Neural progenitor cell (in vitro differentiated cells): Measurements from ENCODE around the gene ZBTB20. TPM values are rescaled to one million over a fixed set of nuclear protein-coding genes. Genes with fewer than 3 reads are reported as not detected.

Experiments
- DNase-seq: peaks from one replicate; pipeline ENCODE4 v3.0.0-alpha.2; 2016; ENCODE audit warnings: low spot score
- H2AFZ ChIP-seq: fragments of 200-600 bp; sonication (generic); replicated peaks from 2 replicates; pipeline ENCODE4 v1.6.1; 2016; ENCODE audit warnings: antibody characterized with exemption
- H3F3A ChIP-seq: fragments of 200-600 bp; sonication (generic); 2 replicates; pipeline ENCODE4 v1.6.1; 2016; ENCODE audit warnings: antibody characterized with exemption, low read depth
- H3K27ac ChIP-seq: fragments of 200-600 bp; sonication (generic); 2 replicates; pipeline ENCODE4 v1.5.1; 2016; ENCODE audit warnings: mild to moderate bottlenecking
- H3K27me3 ChIP-seq: fragments of 200-600 bp; sonication (generic); 2 replicates; pipeline ENCODE4 v1.6.1; 2016; ENCODE audit warnings: mild to moderate bottlenecking, moderate library complexity
- H3K36me3 ChIP-seq: fragments of 200-600 bp; sonication (generic); 2 replicates; pipeline ENCODE4 v1.5.1; 2016
- H3K4me1 ChIP-seq: fragments of 200-600 bp; sonication (generic); 2 replicates; pipeline ENCODE4 v1.6.1; 2016; ENCODE audit warnings: mixed run types
- H3K4me2 ChIP-seq: fragments of 200-600 bp; sonication (generic); 2 replicates; pipeline ENCODE4 v1.6.1; 2016
- H3K4me3 ChIP-seq: fragments of 200-600 bp; sonication (generic); 2 replicates; pipeline ENCODE4 v1.5.1; 2016
- H3K79me2 ChIP-seq: fragments of 200-600 bp; sonication (generic); 2 replicates; pipeline ENCODE4 v1.6.1; 2016; ENCODE audit warnings: low read depth
- H3K9ac ChIP-seq: fragments of 200-600 bp; sonication (generic); 2 replicates; pipeline ENCODE4 v1.6.1; 2016
- H3K9me3 ChIP-seq: fragments of 200-600 bp; sonication (generic); 2 replicates; pipeline ENCODE4 v1.5.1; 2016; ENCODE audit warnings: low read depth
- H4K20me1 ChIP-seq: fragments of 200-600 bp; sonication (generic); 2 replicates; pipeline ENCODE4 v1.6.1; 2016; ENCODE audit warnings: low read depth
- H3K27ac Mint-ChIP-seq: 3 replicates; pipeline ENCODE4 v1.8.0; 2021; ENCODE audit warnings: mixed read lengths
- H3K27me3 Mint-ChIP-seq: 2 replicates; pipeline ENCODE4 v1.8.0; 2022; ENCODE audit warnings: low read depth, mild to moderate bottlenecking, inconsistent platforms, moderate library complexity, mixed read lengths; ENCODE audit not compliant: insufficient read depth
- H3K36me3 Mint-ChIP-seq: 3 replicates; pipeline ENCODE4 v1.8.0; 2021; ENCODE audit warnings: mixed read lengths
- H3K4me1 Mint-ChIP-seq: 3 replicates; pipeline ENCODE4 v1.8.0; 2021; ENCODE audit warnings: mixed read lengths
- H3K4me3 Mint-ChIP-seq: 3 replicates; pipeline ENCODE4 v1.8.0; 2021; ENCODE audit warnings: mild to moderate bottlenecking, moderate library complexity, mixed read lengths
- H3K9me3 Mint-ChIP-seq: 3 replicates; pipeline ENCODE4 v1.8.0; 2020; ENCODE audit warnings: mixed read lengths
- CTCF ChIP-seq: fragments of 200-600 bp; sonication (generic); IDR thresholded peaks from 2 replicates; pipeline ENCODE4 v1.5.1; 2017; ENCODE audit warnings: antibody characterized with exemption, mild to moderate bottlenecking
- EZH2 ChIP-seq: fragments of 200-600 bp; sonication (generic); IDR thresholded peaks from 2 replicates; pipeline ENCODE4 v1.6.1; 2017; ENCODE audit warnings: antibody characterized with exemption, mild to moderate bottlenecking, moderate library complexity
- EZH2phosphoT487 ChIP-seq: fragments of 200-600 bp; sonication (generic); IDR thresholded peaks from 2 replicates; pipeline ENCODE4 v1.6.1; 2017; ENCODE audit warnings: antibody characterized with exemption
- total RNA-seq: library from RNA; depleted of rRNA; stranded (reverse); fragments of >200 nt; gene quantifications from 2 replicates; pipeline ENCODE4 v1.2.3, GENCODE V29; 2015; ENCODE audit warnings: low replicate concordance

ZBTB20 gene
- total RNA-seq, 1 donor from 2014 or later = 1.9 TPM

- TF ChIP-seq CTCF = no peak
- no peak for TF ChIP-seq EZH2phosphoT487
- no peak for TF ChIP-seq EZH2
- Mint-ChIP-seq H3K27ac (no peak overlapping the region), H3K4me1 (peaks cover 4% of the 10 kb centered on the region), H3K27me3 (no peaks in the 10 kb centered on the region), H3K4me3 (no peak overlapping the region), H3K9me3 (peaks cover 6% of the 10 kb centered on the region), H3K36me3 (no peaks in the 10 kb centered on the region)
- H4K20me1 ChIP-seq = no peaks in the 10 kb centered on the region
- H3K27me3 ChIP-seq = no peaks in the 10 kb centered on the region
- H3K4me3 ChIP-seq = no peak overlapping the region
- no peak overlapping the region for H3K9ac ChIP-seq
- H3F3A ChIP-seq = no peaks in the 10 kb centered on the region
- H3K4me2 ChIP-seq = no peak overlapping the region
- no peaks in the 10 kb centered on the region for H3K36me3 ChIP-seq
- DNase-seq = no peak
- H3K27ac ChIP-seq = no peak overlapping the region
- H3K79me2 ChIP-seq = no peaks in the 10 kb centered on the region
- H2AFZ ChIP-seq = no peak overlapping the region
- no peaks in the 10 kb centered on the region for H3K9me3 ChIP-seq
- peaks cover 20% of the 10 kb centered on the region for H3K4me1 ChIP-seq
Observed at GRCh38 chr3:114538211-114538610, 608.9 kb downstream of the ZBTB20 start.

- DNase-seq = no peak
- H3K27me3 ChIP-seq = no peaks in the 10 kb centered on the region
- no peaks in the 10 kb centered on the region for H3K9me3 ChIP-seq
- H3K4me3 ChIP-seq = no peak overlapping the region
- no peaks in the 10 kb centered on the region for H3K79me2 ChIP-seq
- H3K36me3 Mint-ChIP-seq = no peaks in the 10 kb centered on the region
- H3K36me3 ChIP-seq = no peaks in the 10 kb centered on the region
- H3K4me1 Mint-ChIP-seq = peaks cover 2% of the 10 kb centered on the region
- H3K4me1 ChIP-seq = no peaks in the 10 kb centered on the region
- no peak overlapping the region for H3K9ac ChIP-seq
- H3F3A ChIP-seq = no peaks in the 10 kb centered on the region
- peaks cover 7% of the 10 kb centered on the region for H3K9me3 Mint-ChIP-seq
- H3K27me3 Mint-ChIP-seq = peaks cover 3% of the 10 kb centered on the region
- no peak overlapping the region for H3K4me3 Mint-ChIP-seq
- no peaks in the 10 kb centered on the region for H4K20me1 ChIP-seq
- TF ChIP-seq EZH2phosphoT487 = no peak
- TF ChIP-seq EZH2 = no peak
- no peak for TF ChIP-seq CTCF
- H3K4me2 ChIP-seq = no peak overlapping the region
- H2AFZ ChIP-seq = no peak overlapping the region
- H3K27ac ChIP-seq = no peak overlapping the region
- no peak overlapping the region for H3K27ac Mint-ChIP-seq
Observed at GRCh38 chr3:114528517-114528916, 618.6 kb downstream of the ZBTB20 start.

- Histone ChIP-seq H3K4me1 (no peaks in the 10 kb centered on the region), H3K4me3 (no peak overlapping the region), H3K9me3 (no peaks in the 10 kb centered on the region), H3K36me3 (no peaks in the 10 kb centered on the region), H3K9ac (no peak overlapping the region), H3K4me2 (no peak overlapping the region), H3F3A (no peaks in the 10 kb centered on the region), H2AFZ (no peak overlapping the region), H4K20me1 (no peaks in the 10 kb centered on the region), H3K27ac (no peak overlapping the region), H3K27me3 (no peaks in the 10 kb centered on the region), H3K79me2 (no peaks in the 10 kb centered on the region)
- H3K36me3 Mint-ChIP-seq = no peaks in the 10 kb centered on the region
- TF ChIP-seq EZH2phosphoT487 (no peak), CTCF (peak; percentile 73)
- DNase-seq = peak; percentile 28
- no peak overlapping the region for H3K4me3 Mint-ChIP-seq
- H3K4me1 Mint-ChIP-seq = peaks cover 2% of the 10 kb centered on the region
- H3K9me3 Mint-ChIP-seq = peaks cover 2% of the 10 kb centered on the region
- H3K27me3 Mint-ChIP-seq = peaks cover 3% of the 10 kb centered on the region
- no peak overlapping the region for H3K27ac Mint-ChIP-seq
Observed at GRCh38 chr3:114527036-114527644, 619.9 kb downstream of the ZBTB20 start.
